H9 (cell line): ENCODE data around the gene LYPD8. TPM values are rescaled to one million over a fixed set of nuclear protein-coding genes. Genes with fewer than 3 reads are reported as not detected.

Experiments used
- DNase-seq: peaks from one replicate; pipeline ENCODE4 v3.0.0-alpha.2; 2017
- H2AFZ ChIP-seq: one replicate; pipeline ENCODE4 v1.6.1; 2013; ENCODE audit warnings: mild to moderate bottlenecking, low read length, control low read depth, moderate library complexity
- H2AK5ac ChIP-seq: 2 replicates; pipeline ENCODE4 v1.6.1; 2013; ENCODE audit warnings: low read length, control low read depth, mixed read lengths; ENCODE audit not compliant: insufficient read length
- H2BK120ac ChIP-seq: one replicate; pipeline ENCODE4 v1.6.1; 2013; ENCODE audit warnings: low read depth, mild to moderate bottlenecking, low read length, control low read depth, inconsistent platforms; ENCODE audit not compliant: poor library complexity, severe bottlenecking
- H2BK12ac ChIP-seq: 2 replicates; pipeline ENCODE4 v1.6.1; 2013; ENCODE audit warnings: low read length, control low read depth, mixed read lengths, low read depth; ENCODE audit not compliant: insufficient read length
- H2BK15ac ChIP-seq: 2 replicates; pipeline ENCODE4 v1.6.1; 2013; ENCODE audit warnings: low read depth, low read length, control low read depth
- H2BK20ac ChIP-seq: one replicate; pipeline ENCODE4 v1.6.1; 2013; ENCODE audit warnings: low read depth, mild to moderate bottlenecking, low read length, control low read depth, inconsistent platforms; ENCODE audit not compliant: poor library complexity, severe bottlenecking
- H2BK5ac ChIP-seq: 2 replicates; pipeline ENCODE4 v1.6.1; 2013; ENCODE audit warnings: low read length, control low read depth, mixed read lengths; ENCODE audit not compliant: insufficient read length
- H3K14ac ChIP-seq: 2 replicates; pipeline ENCODE4 v1.6.1; 2013; ENCODE audit warnings: low read length, control low read depth; ENCODE audit not compliant: insufficient read depth
- H3K18ac ChIP-seq: 2 replicates; pipeline ENCODE4 v1.6.1; 2013; ENCODE audit warnings: low read depth, mild to moderate bottlenecking, mixed read lengths, low read length, control low read depth; ENCODE audit not compliant: insufficient read length
- H3K23ac ChIP-seq: 2 replicates; pipeline ENCODE4 v1.6.1; 2013; ENCODE audit warnings: low read length, control low read depth, mixed read lengths, low read depth; ENCODE audit not compliant: insufficient read length
- H3K23me2 ChIP-seq: 2 replicates; pipeline ENCODE4 v1.6.1; 2013; ENCODE audit warnings: low read depth, mild to moderate bottlenecking, mixed read lengths, low read length, control low read depth; ENCODE audit not compliant: insufficient read length, poor library complexity, severe bottlenecking
- H3K27ac ChIP-seq: 2 replicates; pipeline ENCODE4 v1.5.1; 2013; ENCODE audit warnings: low read length, control low read depth, mixed read lengths, low read depth; ENCODE audit not compliant: insufficient read length
- H3K27me3 ChIP-seq: 2 replicates; pipeline ENCODE4 v1.6.1; 2013; ENCODE audit warnings: low read length, control low read depth, inconsistent platforms; ENCODE audit not compliant: insufficient read depth
- H3K4ac ChIP-seq: 2 replicates; pipeline ENCODE4 v1.6.1; 2013; ENCODE audit warnings: low read depth, mild to moderate bottlenecking, control low read depth, inconsistent platforms, low read length, moderate library complexity
- H3K4me1 ChIP-seq: 2 replicates; pipeline ENCODE4 v1.6.1; 2013; ENCODE audit warnings: low read length, control low read depth, inconsistent platforms; ENCODE audit not compliant: insufficient read depth
- H3K4me2 ChIP-seq: 2 replicates; pipeline ENCODE4 v1.6.1; 2013; ENCODE audit warnings: low read length, control low read depth, mixed read lengths; ENCODE audit not compliant: insufficient read length, insufficient read depth
- H3K56ac ChIP-seq: 2 replicates; pipeline ENCODE4 v1.6.1; 2013; ENCODE audit warnings: low read depth, mild to moderate bottlenecking, mixed read lengths, low read length, control low read depth; ENCODE audit not compliant: insufficient read length
- H3K79me1 ChIP-seq: 2 replicates; pipeline ENCODE4 v1.6.1; 2013; ENCODE audit warnings: low read depth, mild to moderate bottlenecking, moderate library complexity, low read length, control low read depth, inconsistent platforms; ENCODE audit not compliant: insufficient read depth, poor library complexity, severe bottlenecking
- H3K79me2 ChIP-seq: 2 replicates; pipeline ENCODE4 v1.6.1; 2013; ENCODE audit warnings: low read length, control low read depth, inconsistent platforms; ENCODE audit not compliant: insufficient read depth
- H3K9ac ChIP-seq: 2 replicates; pipeline ENCODE4 v1.6.1; 2013; ENCODE audit warnings: low read length, control low read depth, mixed read lengths; ENCODE audit not compliant: insufficient read length; ENCODE audit errors: extremely low read depth
- H3K9me3 ChIP-seq: one replicate; pipeline ENCODE4 v1.6.1; 2013; ENCODE audit warnings: low read depth, low read length, inconsistent platforms; ENCODE audit not compliant: control insufficient read depth
- H3T11ph ChIP-seq: one replicate; pipeline ENCODE4 v1.6.1; 2013; ENCODE audit warnings: mild to moderate bottlenecking, low read length, control low read depth, inconsistent platforms
- H4K20me1 ChIP-seq: one replicate; pipeline ENCODE4 v1.6.1; 2013; ENCODE audit not compliant: control insufficient read depth, insufficient read length, insufficient read depth
- H4K5ac ChIP-seq: 2 replicates; pipeline ENCODE4 v1.6.1; 2013; ENCODE audit warnings: low read depth, mild to moderate bottlenecking, mixed read lengths, low read length, control low read depth; ENCODE audit not compliant: insufficient read length
- H4K8ac ChIP-seq: replicated peaks from 2 replicates; pipeline ENCODE4 v1.6.1; 2013; ENCODE audit warnings: low read length, control low read depth, mixed read lengths, low read depth; ENCODE audit not compliant: insufficient read length
- H4K91ac ChIP-seq: 2 replicates; pipeline ENCODE4 v1.6.1; 2013; ENCODE audit warnings: low read depth, mild to moderate bottlenecking, moderate library complexity, mixed read lengths, low read length, control low read depth; ENCODE audit not compliant: insufficient read length
- H3K27ac Mint-ChIP-seq, 3 experiments: 2 replicates in 2 of 3; 3 replicates in 1 of 3; pipeline ENCODE4 v1.8.0; 2020 to 2021; ENCODE audit warnings: mixed read lengths in 3 of 3, mild to moderate bottlenecking in 1 of 3, moderate library complexity in 1 of 3
- H3K27me3 Mint-ChIP-seq: 2 replicates; pipeline ENCODE4 v1.8.0; 2021; ENCODE audit warnings: low read depth, mild to moderate bottlenecking, moderate library complexity, mixed read lengths
- H3K36me3 Mint-ChIP-seq, 3 experiments: 2 replicates in 2 of 3; 3 replicates in 1 of 3; pipeline ENCODE4 v1.8.0; 2020 to 2021; ENCODE audit warnings: low read depth in 3 of 3, mixed read lengths in 3 of 3; ENCODE audit not compliant: insufficient read depth in 1 of 3
- H3K4me1 Mint-ChIP-seq, 2 experiments: 2 replicates each; pipeline ENCODE4 v1.8.0; 2020; ENCODE audit warnings: mixed read lengths in 2 of 2
- H3K4me3 Mint-ChIP-seq, 2 experiments: 2 replicates in 1 of 2; 3 replicates in 1 of 2; pipeline ENCODE4 v1.8.0; 2020 to 2021; ENCODE audit warnings: mild to moderate bottlenecking in 2 of 2, mixed read lengths in 2 of 2, moderate library complexity in 1 of 2
- H3K9me3 Mint-ChIP-seq, 2 experiments: 2 replicates in 1 of 2; 3 replicates in 1 of 2; pipeline ENCODE4 v1.8.0; 2020; ENCODE audit warnings: mild to moderate bottlenecking in 2 of 2, mixed read lengths in 2 of 2, moderate library complexity in 1 of 2
- WGBS: extraction: QIAGEN DNeasy Blood & Tissue Kit; methylation state at CpG from one replicate; pipeline ENCODE4 v1.1.7; 2013; ENCODE audit warnings: missing lambda C conversion rate, low lambda C conversion rate, mixed read lengths; ENCODE audit not compliant: insufficient read length; ENCODE audit errors: extremely low coverage; 5-methylcytosine and 5-hydroxymethylcytosine counted together
- total RNA-seq: library from RNA; stranded (reverse); gene quantifications from 2 replicates; pipeline ENCODE4 v1.2.1, GENCODE V29; 2021
- TF ChIP-seq, protein P1 (sequence below): fragments of 200-600 bp; sonication (generic); conservative IDR thresholded peaks from 3 replicates; pipeline ENCODE4 v1.8.0; 2021; ENCODE audit warnings: antibody characterized with exemption, mild to moderate bottlenecking

LYPD8 gene
- total RNA-seq, 1 experiment from 2014 or later = not detected

DNA sequence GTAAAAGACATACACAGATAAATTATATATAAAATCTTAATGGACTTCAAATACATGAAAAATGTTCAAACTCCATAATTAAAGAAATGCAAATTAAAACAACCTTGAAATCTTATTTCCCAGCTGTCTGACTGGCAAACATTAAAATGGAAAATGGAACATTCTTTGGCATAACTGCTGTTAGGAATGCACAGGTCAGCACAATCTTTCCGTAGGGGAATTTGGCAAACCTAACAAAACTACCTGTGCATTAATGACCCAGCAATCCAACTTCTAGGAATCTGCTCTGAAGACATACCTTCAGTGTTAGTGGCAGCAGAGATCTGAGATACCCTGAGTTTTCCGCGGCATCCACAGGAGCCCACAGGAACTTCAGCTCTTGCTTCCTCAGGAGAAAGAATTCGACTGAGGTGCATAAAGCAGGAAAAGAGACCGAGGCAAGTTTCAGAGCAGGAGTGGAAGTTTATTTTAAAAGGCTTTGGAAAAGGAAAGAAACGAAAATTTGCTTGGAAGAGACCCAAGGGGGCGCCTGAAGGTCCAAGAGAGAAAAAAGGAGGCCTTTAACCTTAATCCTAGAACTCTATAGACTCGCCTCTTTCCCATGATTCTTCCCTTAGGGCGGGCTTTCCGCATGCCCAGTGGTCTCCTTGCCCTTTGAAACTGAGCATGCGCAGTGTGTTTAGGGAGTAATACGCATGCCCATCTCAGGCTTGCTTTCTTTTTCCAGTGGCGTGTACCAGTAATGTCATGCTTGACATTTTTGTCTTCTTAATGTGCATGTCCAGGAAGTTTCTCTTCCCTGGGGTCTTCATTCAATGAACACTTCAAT lies 24.8 kb downstream of the LYPD8 start:
- Histone ChIP-seq H2AK5ac (no peak overlapping the region), H3K79me1 (no peaks in the 10 kb centered on the region), H3K4me1 (no peaks in the 10 kb centered on the region), H3K23ac (no peak overlapping the region), H2AFZ (no peak overlapping the region), H4K5ac (no peak overlapping the region), H3K9ac (no peak overlapping the region), H2BK20ac (no peak overlapping the region), H4K20me1 (no peaks in the 10 kb centered on the region), H4K91ac (no peak overlapping the region), H2BK5ac (no peak overlapping the region), H3K27ac (no peak overlapping the region), H3K14ac (no peak overlapping the region), H2BK120ac (no peak overlapping the region), H3K4ac (no peak overlapping the region), H2BK15ac (no peak overlapping the region), H3T11ph (no peak overlapping the region), H4K8ac (no peak overlapping the region), H3K9me3 (peaks cover 50% of the 10 kb centered on the region), H2BK12ac (no peak overlapping the region), H3K27me3 (no peaks in the 10 kb centered on the region), H3K56ac (no peak overlapping the region), H3K79me2 (no peaks in the 10 kb centered on the region), H3K4me2 (no peak overlapping the region), H3K18ac (no peak overlapping the region), H3K23me2 (no peaks in the 10 kb centered on the region)
- Mint-ChIP-seq H3K4me1 (no peaks in the 10 kb centered on the region), H3K4me3 (no peak overlapping the region), H3K27me3 (no peaks in the 10 kb centered on the region; the same call in 1 of the 2 replicates), H3K9me3 (peaks cover 89 to 91% of the 10 kb centered on the region in 2 experiments), H3K36me3 (peaks cover 4 to 30% (median 5%) of the 10 kb centered on the region in 3 experiments; a peak in 5 of 7 replicates), H3K27ac (no peak overlapping the region)
- DNase-seq = no peak
- TF ChIP-seq, protein P1, sequence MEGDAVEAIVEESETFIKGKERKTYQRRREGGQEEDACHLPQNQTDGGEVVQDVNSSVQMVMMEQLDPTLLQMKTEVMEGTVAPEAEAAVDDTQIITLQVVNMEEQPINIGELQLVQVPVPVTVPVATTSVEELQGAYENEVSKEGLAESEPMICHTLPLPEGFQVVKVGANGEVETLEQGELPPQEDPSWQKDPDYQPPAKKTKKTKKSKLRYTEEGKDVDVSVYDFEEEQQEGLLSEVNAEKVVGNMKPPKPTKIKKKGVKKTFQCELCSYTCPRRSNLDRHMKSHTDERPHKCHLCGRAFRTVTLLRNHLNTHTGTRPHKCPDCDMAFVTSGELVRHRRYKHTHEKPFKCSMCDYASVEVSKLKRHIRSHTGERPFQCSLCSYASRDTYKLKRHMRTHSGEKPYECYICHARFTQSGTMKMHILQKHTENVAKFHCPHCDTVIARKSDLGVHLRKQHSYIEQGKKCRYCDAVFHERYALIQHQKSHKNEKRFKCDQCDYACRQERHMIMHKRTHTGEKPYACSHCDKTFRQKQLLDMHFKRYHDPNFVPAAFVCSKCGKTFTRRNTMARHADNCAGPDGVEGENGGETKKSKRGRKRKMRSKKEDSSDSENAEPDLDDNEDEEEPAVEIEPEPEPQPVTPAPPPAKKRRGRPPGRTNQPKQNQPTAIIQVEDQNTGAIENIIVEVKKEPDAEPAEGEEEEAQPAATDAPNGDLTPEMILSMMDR = no peak
- WGBS = no CpG with 5 or more reads among the region's 13 CpGs
